ENCODE data around the gene KIF22.

DNA sequence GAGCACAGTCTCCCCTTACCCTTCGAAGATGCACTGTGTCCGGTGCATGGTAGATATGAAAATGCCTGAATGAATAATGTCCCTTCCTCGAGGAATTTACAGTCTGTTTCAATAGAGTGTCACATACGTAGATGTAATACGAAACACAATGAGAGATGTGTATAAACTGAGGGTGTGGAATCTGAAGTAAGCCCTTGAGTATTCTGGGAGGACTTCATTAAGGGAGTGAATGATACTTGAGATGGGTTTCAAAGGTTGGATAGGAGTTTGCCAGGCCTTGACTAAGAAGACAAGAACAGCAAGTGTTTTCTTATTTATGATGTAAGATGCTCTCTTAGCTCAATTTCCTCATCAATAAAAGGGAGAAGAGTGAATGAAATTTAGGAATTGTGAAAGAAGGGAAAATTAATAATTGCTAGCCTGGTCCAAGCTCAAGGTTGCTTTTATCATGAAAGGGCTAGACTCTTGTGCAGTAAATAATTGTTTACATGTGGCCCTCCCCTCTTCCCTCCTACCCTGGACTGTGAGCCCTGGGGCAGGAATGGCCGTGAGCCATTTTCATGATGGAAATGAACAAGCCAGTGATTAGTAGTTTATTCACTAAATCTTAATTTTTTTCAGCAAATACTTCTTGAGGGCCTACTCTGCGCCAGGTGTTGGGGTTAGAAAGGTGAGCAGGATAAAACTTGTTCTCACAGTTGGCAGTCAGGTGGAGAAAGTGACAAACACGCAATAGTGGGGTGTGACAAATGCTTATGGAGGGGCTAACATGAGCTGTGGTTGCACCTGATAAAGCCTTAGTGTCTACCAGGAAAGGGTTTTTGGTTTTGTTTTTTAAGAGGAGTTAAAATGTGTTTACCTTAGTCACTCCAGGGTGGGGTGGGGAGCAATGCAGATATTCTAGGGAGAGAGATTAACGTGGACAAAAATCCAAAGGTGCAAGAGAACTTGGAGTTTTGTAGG, 1.6 kb downstream of the KIF22 start:
- TF ChIP-seq, protein P1, sequence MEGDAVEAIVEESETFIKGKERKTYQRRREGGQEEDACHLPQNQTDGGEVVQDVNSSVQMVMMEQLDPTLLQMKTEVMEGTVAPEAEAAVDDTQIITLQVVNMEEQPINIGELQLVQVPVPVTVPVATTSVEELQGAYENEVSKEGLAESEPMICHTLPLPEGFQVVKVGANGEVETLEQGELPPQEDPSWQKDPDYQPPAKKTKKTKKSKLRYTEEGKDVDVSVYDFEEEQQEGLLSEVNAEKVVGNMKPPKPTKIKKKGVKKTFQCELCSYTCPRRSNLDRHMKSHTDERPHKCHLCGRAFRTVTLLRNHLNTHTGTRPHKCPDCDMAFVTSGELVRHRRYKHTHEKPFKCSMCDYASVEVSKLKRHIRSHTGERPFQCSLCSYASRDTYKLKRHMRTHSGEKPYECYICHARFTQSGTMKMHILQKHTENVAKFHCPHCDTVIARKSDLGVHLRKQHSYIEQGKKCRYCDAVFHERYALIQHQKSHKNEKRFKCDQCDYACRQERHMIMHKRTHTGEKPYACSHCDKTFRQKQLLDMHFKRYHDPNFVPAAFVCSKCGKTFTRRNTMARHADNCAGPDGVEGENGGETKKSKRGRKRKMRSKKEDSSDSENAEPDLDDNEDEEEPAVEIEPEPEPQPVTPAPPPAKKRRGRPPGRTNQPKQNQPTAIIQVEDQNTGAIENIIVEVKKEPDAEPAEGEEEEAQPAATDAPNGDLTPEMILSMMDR (IDR thresholded peaks at IDR 0.05) = no peak
- no peak for TF ChIP-seq POLR2A (IDR thresholded peaks at IDR 0.05)

Measured in right lobe of liver (tissue), 4 donors.